Tibial nerve (tissue), 4 donors: ENCODE data around the gene LCLAT1. TPM values are rescaled to one million over a fixed set of nuclear protein-coding genes. Genes with fewer than 3 reads are reported as not detected.
A peak's percentile ranks its signal among the peaks of the same experiment; 100 is the strongest.

ENCODE experiments used
- DNase-seq, 2 donors: peaks; one replicate each; pipeline ENCODE4 v3.0.0-alpha.2; 2019; ENCODE audit warnings: low spot score in 2 of 2
- H3K27ac ChIP-seq, 4 donors: fragments of 200-600 bp; sonication (generic) in 3 of 4; one replicate each; pipeline ENCODE4 v1.5.1; 2017 to 2019; ENCODE audit warnings: mild to moderate bottlenecking in 1 of 4
- H3K27me3 ChIP-seq, 2 donors: fragments of 200-600 bp; sonication (generic) in 1 of 2; one replicate each; pipeline versions ENCODE4 v1.5.1 to v1.6.0; 2017 to 2019
- H3K36me3 ChIP-seq, 3 donors: fragments of 200-600 bp; sonication (generic); one replicate each; pipeline ENCODE4 v1.5.1; 2018 to 2019
- H3K4me1 ChIP-seq, 4 donors: fragments of 200-600 bp; sonication (generic) in 3 of 4; one replicate each; pipeline ENCODE4 v1.5.1; 2017 to 2019
- H3K4me3 ChIP-seq, 4 donors: fragments of 200-600 bp; sonication (generic) in 3 of 4; one replicate each; pipeline ENCODE4 v1.5.1; 2017 to 2019; ENCODE audit warnings: mild to moderate bottlenecking in 1 of 4, moderate library complexity in 1 of 4
- H3K9me3 ChIP-seq, 4 donors: fragments of 200-600 bp; sonication (generic) in 3 of 4; one replicate each; pipeline ENCODE4 v1.5.1; 2017 to 2019
- CTCF ChIP-seq, 5 experiments: fragments of 200-600 bp in 3 of 5; fragments of 450-650 bp in 2 of 5; sonication (generic) in 3 of 5; IDR thresholded peaks; one replicate each; pipeline ENCODE4 v1.5.1; 2016 to 2019; ENCODE audit warnings: antibody characterized with exemption in 5 of 5, mild to moderate bottlenecking in 3 of 5, moderate library complexity in 2 of 5
- EP300 ChIP-seq, 2 donors: sonication (generic); formaldehyde crosslinking; IDR thresholded peaks; one replicate each; pipeline ENCODE4 v1.6.1; 2017; ENCODE audit warnings: antibody characterized with exemption in 2 of 2, mild to moderate bottlenecking in 1 of 2
- POLR2A ChIP-seq, 2 donors: fragments of 450-650 bp; IDR thresholded peaks; one replicate each; pipeline ENCODE4 v1.6.1; 2017; ENCODE audit warnings: antibody characterized with exemption in 2 of 2, mild to moderate bottlenecking in 2 of 2, moderate library complexity in 2 of 2
- WGBS, 2 donors: methylation state at CpG; one replicate each; pipeline ENCODE4 v1.1.5; 2018; 5-methylcytosine and 5-hydroxymethylcytosine counted together
- total RNA-seq, 4 donors: library from RNA; depleted of rRNA; stranded (reverse); fragments of >200 nt; gene quantifications; one replicate each; pipeline ENCODE4 v1.1.0, GENCODE V29; 2016

LCLAT1 gene
- total RNA-seq, 4 donors from 2014 or later = 8.4 to 15.9 (median 11.8) TPM

DNA sequence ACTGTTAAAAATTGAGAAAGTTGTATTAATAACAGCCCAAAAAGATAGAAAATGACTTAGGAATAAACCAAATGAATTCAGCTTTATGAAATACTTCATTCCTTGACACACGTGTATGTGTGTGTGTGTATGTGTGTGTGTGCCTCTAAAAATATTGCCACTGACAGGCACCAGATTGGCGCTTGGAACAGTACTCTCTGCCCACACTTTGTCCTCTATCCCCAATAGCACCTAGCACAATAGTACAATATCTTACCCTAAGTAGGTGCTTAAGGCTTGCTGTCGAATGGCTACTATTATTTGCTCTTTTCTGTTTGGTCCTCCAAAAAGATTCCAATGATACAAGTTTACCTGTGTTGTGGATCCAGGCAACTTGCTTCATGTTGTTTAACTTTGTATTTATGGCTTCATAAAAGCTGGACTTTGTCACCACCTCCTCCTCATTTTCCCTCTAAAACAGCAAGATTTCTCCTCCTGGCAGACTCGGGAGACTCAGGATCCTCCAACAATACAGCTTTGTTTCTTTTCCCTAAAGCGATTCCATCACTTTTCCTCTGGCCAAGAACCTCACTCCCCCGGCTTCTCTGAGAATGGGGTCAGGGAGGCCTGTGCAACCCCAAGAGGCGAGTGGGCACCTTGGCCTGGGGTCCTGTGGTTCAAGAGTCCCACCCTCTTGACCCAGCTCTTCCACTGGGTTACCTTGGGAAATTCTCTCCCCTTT, 43.3 kb upstream of the LCLAT1 start:
- Histone ChIP-seq H3K9me3 (no peaks in the 10 kb centered on the region), H3K27me3 (no peaks in the 10 kb centered on the region), H3K36me3 (no peaks in the 10 kb centered on the region), H3K4me3 (no peak overlapping the region), H3K4me1 (peaks cover 0 to 23% (median 5%) of the 10 kb centered on the region in 4 donors), H3K27ac (peak overlapping the region in 2 of 4 donors; percentile 40 to 64)
- DNase-seq = no peak
- 39 to 40% methylated on average over 7 of the region's 7 CpGs for WGBS, 2 donors
- TF ChIP-seq CTCF (IDR thresholded peaks at IDR 0.05) (no peak), EP300 (IDR thresholded peaks at IDR 0.05) (no peak), POLR2A (IDR thresholded peaks at IDR 0.05) (no peak)

GRCh38 chr2:30404319-30405259, 42.5 kb upstream of the LCLAT1 start:
- Histone ChIP-seq H3K36me3 (no peaks in the 10 kb centered on the region), H3K4me3 (no peak overlapping the region), H3K9me3 (no peaks in the 10 kb centered on the region), H3K27ac (peak overlapping the region in 2 of 4 donors; percentile 40 to 64), H3K27me3 (no peaks in the 10 kb centered on the region), H3K4me1 (peaks cover 0 to 23% (median 5%) of the 10 kb centered on the region in 4 donors)
- TF ChIP-seq CTCF (IDR thresholded peaks at IDR 0.05) (no peak), EP300 (IDR thresholded peaks at IDR 0.05) (no peak), POLR2A (IDR thresholded peaks at IDR 0.05) (no peak)
- 50 to 52% methylated on average over 12 of the region's 12 CpGs for WGBS, 2 donors
- no peak for DNase-seq

DNA sequence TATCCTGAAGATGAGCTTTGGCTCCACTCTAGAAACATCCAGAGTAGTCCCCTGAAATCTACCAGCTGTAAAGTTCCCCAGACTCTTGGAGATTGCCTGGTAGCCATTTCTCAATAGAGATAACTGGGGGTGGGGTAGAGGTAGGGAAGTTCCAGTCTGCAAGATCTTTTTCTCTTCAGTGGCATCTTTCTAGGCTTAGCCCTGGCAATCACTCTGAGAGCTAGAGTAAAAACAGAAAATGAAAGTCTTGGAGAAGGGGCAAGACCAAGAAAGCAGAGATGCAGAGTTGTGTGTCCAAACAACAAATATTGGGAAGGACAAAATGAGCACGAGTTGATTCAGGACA, 41.8 kb upstream of the LCLAT1 start:
- H3K36me3 ChIP-seq = no peaks in the 10 kb centered on the region
- DNase-seq = no peak
- no peaks in the 10 kb centered on the region for H3K9me3 ChIP-seq
- H3K27me3 ChIP-seq = no peaks in the 10 kb centered on the region
- no peak for TF ChIP-seq EP300 (IDR thresholded peaks at IDR 0.05)
- TF ChIP-seq POLR2A (IDR thresholded peaks at IDR 0.05) = no peak
- no peak for TF ChIP-seq CTCF (IDR thresholded peaks at IDR 0.05)
- H3K27ac ChIP-seq = peak overlapping the region in 1 of 4 donors; percentile 64
- peaks cover 0 to 23% (median 5%) of the 10 kb centered on the region in 4 donors for H3K4me1 ChIP-seq
- no peak overlapping the region for H3K4me3 ChIP-seq
- WGBS, 2 donors = 34 to 46% methylated on average over 1 of the region's 1 CpG

DNA sequence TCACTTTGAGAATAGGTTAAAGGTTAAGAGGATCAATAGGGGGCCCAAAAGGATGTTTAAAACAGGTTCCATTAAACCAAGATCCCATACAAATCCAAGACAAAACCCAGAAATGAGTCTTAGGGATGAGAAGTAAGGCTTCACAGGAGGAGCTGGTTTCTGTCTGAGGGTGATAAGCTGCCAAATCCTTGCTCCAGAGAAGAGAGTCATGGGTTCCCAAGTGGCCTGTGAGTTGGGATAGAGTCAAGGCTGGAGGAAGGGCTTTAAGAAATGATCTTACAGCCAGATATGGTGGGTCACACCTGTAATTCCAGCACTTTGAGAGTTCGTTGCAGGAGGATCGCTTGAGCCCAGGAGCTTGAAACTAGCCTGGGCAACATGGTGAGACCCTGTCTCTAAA, 40.2 kb upstream of the LCLAT1 start:
- H3K27ac ChIP-seq = no peak overlapping the region
- H3K27me3 ChIP-seq = no peaks in the 10 kb centered on the region
- no peaks in the 10 kb centered on the region for H3K9me3 ChIP-seq
- no peak overlapping the region for H3K4me3 ChIP-seq
- no peak for DNase-seq
- WGBS, 2 donors = 95 to 98% methylated on average over 2 of the region's 2 CpGs
- H3K4me1 ChIP-seq = peaks cover 0 to 27% (median 5%) of the 10 kb centered on the region in 4 donors
- no peak for TF ChIP-seq EP300 (IDR thresholded peaks at IDR 0.05)
- no peak for TF ChIP-seq POLR2A (IDR thresholded peaks at IDR 0.05)
- TF ChIP-seq CTCF (IDR thresholded peaks at IDR 0.05) = no peak
- no peaks in the 10 kb centered on the region for H3K36me3 ChIP-seq

DNA sequence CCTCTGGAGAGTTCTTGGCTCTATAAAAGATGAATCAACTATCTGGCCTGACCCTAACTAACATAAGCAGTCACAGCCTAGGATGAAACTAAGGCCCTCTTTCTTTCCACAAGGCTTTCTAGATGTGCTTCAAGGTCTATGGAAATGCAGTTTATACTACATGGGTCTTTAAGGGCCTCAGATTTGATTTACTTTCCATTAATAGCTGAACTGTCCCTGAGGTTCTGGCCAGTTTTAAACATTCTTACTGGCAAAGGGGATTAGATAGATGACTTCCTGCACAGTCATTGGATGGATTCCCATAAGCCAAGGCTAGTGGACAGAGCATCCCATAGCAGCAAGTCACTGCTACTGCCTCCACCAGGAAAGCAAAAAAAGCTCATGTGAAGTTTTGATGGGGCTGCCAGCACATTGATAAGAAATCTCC, 38.1 kb upstream of the LCLAT1 start:
- Histone ChIP-seq H3K4me1 (peaks cover 0 to 34% (median 5%) of the 10 kb centered on the region in 4 donors), H3K27ac (no peak overlapping the region), H3K36me3 (no peaks in the 10 kb centered on the region), H3K4me3 (no peak overlapping the region), H3K27me3 (no peaks in the 10 kb centered on the region), H3K9me3 (no peaks in the 10 kb centered on the region)
- no peak for DNase-seq
- TF ChIP-seq EP300 (IDR thresholded peaks at IDR 0.05) (no peak), POLR2A (IDR thresholded peaks at IDR 0.05) (no peak), CTCF (IDR thresholded peaks at IDR 0.05) (no peak)
